ENCODE results near the gene ANKRD12. TPM values are rescaled to one million over a fixed set of nuclear protein-coding genes. Genes with fewer than 3 reads are reported as not detected.

ANKRD12 gene
- total and polyA plus RNA-seq, 2 of the 4 experiments (the other 2 are of a cell fraction) = 2.6 to 12.9 TPM

GRCh38 chr18:9150121-9150520 is 13.5 kb downstream of the ANKRD12 start:
- Histone ChIP-seq H4K91ac (ENCODE audit: insufficient read depth, low read depth, low read length) (no peak overlapping the region), H2AFZ (replicated peaks; ENCODE audit: low read length, poor library complexity) (no peak overlapping the region), H3K79me1 (ENCODE audit: low read depth in 1 of 2, low read length in 2 of 2) (peaks cover 11 to 57% of the 10 kb centered on the region in 2 experiments), H3K36me3 (ENCODE audit: control insufficient read depth, insufficient read depth, low read length) (peaks cover 2% of the 10 kb centered on the region; the same call in 1 of the 2 replicates), H3K27ac (ENCODE audit: insufficient read depth, low read length) (no peak overlapping the region), H2BK15ac (ENCODE audit: low read depth, low read length) (no peak overlapping the region), H3K9me1 (ENCODE audit: insufficient read depth, low read length) (peaks cover 8% of the 10 kb centered on the region), H3K9ac (ENCODE audit: low read depth, low read length) (no peak overlapping the region), H2AK9ac (replicated peaks; ENCODE audit: low read depth, low read length, poor library complexity) (no peak overlapping the region), H2BK5ac (ENCODE audit: low read depth, low read length, poor library complexity, severe bottlenecking) (no peak overlapping the region), H3K4me3 (ENCODE audit: insufficient read depth, low read depth, low read length) (no peak overlapping the region), H3K9me3 (ENCODE audit: control insufficient read depth, insufficient read depth, low read length) (no peaks in the 10 kb centered on the region), H3K4ac (ENCODE audit: low read depth, low read length) (no peak overlapping the region), H3K14ac (replicated peaks; ENCODE audit: low read depth, low read length) (no peak overlapping the region), H2AK5ac (ENCODE audit: low read depth, low read length) (no peak overlapping the region), H4K8ac (ENCODE audit: low read depth in 2 of 2, low read length in 2 of 2) (no peak overlapping the region), H4K20me1 (ENCODE audit: insufficient read depth, low read length) (peaks cover 64% of the 10 kb centered on the region; the same call in 1 of the 2 replicates), H2BK20ac (ENCODE audit: low read depth, low read length) (no peak overlapping the region), H3K4me1 (ENCODE audit: control insufficient read depth, insufficient read depth, low read length) (peaks cover 7% of the 10 kb centered on the region), H3K4me2 (ENCODE audit: low read depth, low read length) (no peak overlapping the region), H2BK120ac (ENCODE audit: low read depth, low read length) (no peak overlapping the region), H3K56ac (ENCODE audit: extremely low read depth, insufficient read depth, low read length) (no peak overlapping the region), H4K5ac (ENCODE audit: low read depth, low read length) (no peak overlapping the region), H3K27me3 (ENCODE audit: control insufficient read depth, insufficient read depth, low read length) (no peaks in the 10 kb centered on the region), H3K18ac (ENCODE audit: low read depth, low read length) (no peak overlapping the region), H3K23ac (ENCODE audit: low read depth, low read length) (no peak overlapping the region)
- CTCF ChIA-PET = no interaction called here
- in situ Hi-C loops (cut with MboI; ENCODE audit: low sequenced_read_pairs) = loop anchor here (5.0 kb wide), 1 partner anchor 78 kb away; no protein-coding TSS in a partner anchor
- TF ChIP-seq FOS (IDR thresholded peaks at IDR 0.05; ENCODE audit: low read depth, low read length) = no peak
- TF ChIP-seq SMC3 (IDR thresholded peaks at IDR 0.05; ENCODE audit: low read depth, low read length) = no peak
- no peak for TF ChIP-seq NFE2L2 (IDR thresholded peaks at IDR 0.05; ENCODE audit: low read depth, low read length)
- no peak for TF ChIP-seq MAFK (IDR thresholded peaks at IDR 0.05; ENCODE audit: low read depth, low read length)
- no peak for TF ChIP-seq POLR2A (IDR thresholded peaks at IDR 0.05; ENCODE audit: low read depth, low read length)
- TF ChIP-seq USF2 (IDR thresholded peaks at IDR 0.05; ENCODE audit: low read depth, low read length) = no peak
- TF ChIP-seq CEBPB (IDR thresholded peaks at IDR 0.05; ENCODE audit: low read depth, low read length) = no peak
- TF ChIP-seq CHD1 (IDR thresholded peaks at IDR 0.05; ENCODE audit: low read depth, low read length) = no peak
- TF ChIP-seq RAD21 (IDR thresholded peaks at IDR 0.05; ENCODE audit: low read length) = no peak
- TF ChIP-seq CTCF (conservative IDR thresholded peaks at IDR 0.05; ENCODE audit: low read depth, low read length) = no peak
- TF ChIP-seq BHLHE40 (IDR thresholded peaks at IDR 0.05; ENCODE audit: low read depth, low read length) = no peak
- no peak for TF ChIP-seq MXI1 (IDR thresholded peaks at IDR 0.05; ENCODE audit: borderline replicate concordance, low read depth, low read length)
- no peak for TF ChIP-seq ELK1 (IDR thresholded peaks at IDR 0.05; ENCODE audit: borderline replicate concordance, low read depth, low read length)
- TF ChIP-seq RCOR1 (IDR thresholded peaks at IDR 0.05; ENCODE audit: insufficient replicate concordance, low read length) = no peak
- no peak for TF ChIP-seq MAZ (IDR thresholded peaks at IDR 0.05; ENCODE audit: borderline replicate concordance, low read depth, low read length)
- no peak for TF ChIP-seq RFX5 (IDR thresholded peaks at IDR 0.05; ENCODE audit: low read depth, low read length)
- no peak for DNase-seq
- intact Hi-C loops (cut with micrococcal nuclease) = no loop called here
- ATAC-seq (ENCODE audit: low read depth) = no peak
- BruUV-seq (replicated peaks) = no TSS peak
- dilution Hi-C loops (cut with HindIII; ENCODE audit: low sequenced_read_pairs, unreplicated experiment) = no loop called here
- POLR2A ChIA-PET (ENCODE audit: unreplicated experiment) = no interaction called here
- no CpG with 5 or more reads among the region's 5 CpGs for WGBS, 2 experiments (ENCODE audit: extremely low coverage in 2 of 2, insufficient read length in 1 of 2)
